Glomerular endothelial cell (primary cell): ENCODE results near the gene KMT2B. TPM values are rescaled to one million over a fixed set of nuclear protein-coding genes. Genes with fewer than 3 reads are reported as not detected.

Experiments used
- DNase-seq: peaks from one replicate; pipeline ENCODE4 v3.0.0-alpha.2; 2011; ENCODE audit warnings: low read depth, low spot score; ENCODE audit errors: extremely low read depth
- total RNA-seq: library from RNA; depleted of rRNA; stranded (reverse); fragments of >200 nt; gene quantifications from 2 replicates; pipeline ENCODE4 v1.2.3, GENCODE V29; 2015

The KMT2B gene
- total RNA-seq, 1 donor from 2014 or later = 34.4 TPM

DNA sequence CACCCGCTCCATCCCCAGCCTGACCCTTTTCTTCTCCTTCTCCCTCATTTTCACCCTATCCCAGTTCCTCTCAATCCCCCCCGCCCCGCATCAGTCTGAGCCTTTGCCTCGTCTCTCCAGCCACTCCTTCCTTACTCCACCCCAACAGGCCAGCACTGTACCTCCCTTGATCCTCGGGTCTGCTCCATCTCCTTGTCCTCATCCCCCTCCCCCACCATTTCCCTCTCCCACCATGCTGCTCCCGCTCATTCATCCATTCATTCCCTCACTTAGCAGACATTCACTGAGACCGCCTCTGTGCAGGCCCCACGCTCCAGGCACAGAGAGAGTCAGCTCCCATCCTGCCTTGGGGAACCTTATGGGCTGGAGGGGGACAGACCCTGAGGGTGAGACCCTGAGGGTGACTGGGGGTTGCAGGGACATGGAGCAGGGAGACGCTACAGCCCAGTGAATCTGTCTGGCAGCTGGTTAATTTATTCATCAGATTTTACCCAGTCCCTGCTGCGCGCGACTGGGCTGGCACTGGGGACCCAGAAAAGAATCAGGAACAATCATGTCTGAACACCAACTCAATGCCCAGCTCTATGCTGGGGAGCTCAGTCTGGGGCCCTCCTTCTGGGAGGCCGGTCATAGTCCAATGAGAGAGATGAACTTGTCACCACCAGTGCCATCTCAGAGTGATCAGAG lies 58.4 kb downstream of the KMT2B start:
- DNase-seq = no peak

DNA sequence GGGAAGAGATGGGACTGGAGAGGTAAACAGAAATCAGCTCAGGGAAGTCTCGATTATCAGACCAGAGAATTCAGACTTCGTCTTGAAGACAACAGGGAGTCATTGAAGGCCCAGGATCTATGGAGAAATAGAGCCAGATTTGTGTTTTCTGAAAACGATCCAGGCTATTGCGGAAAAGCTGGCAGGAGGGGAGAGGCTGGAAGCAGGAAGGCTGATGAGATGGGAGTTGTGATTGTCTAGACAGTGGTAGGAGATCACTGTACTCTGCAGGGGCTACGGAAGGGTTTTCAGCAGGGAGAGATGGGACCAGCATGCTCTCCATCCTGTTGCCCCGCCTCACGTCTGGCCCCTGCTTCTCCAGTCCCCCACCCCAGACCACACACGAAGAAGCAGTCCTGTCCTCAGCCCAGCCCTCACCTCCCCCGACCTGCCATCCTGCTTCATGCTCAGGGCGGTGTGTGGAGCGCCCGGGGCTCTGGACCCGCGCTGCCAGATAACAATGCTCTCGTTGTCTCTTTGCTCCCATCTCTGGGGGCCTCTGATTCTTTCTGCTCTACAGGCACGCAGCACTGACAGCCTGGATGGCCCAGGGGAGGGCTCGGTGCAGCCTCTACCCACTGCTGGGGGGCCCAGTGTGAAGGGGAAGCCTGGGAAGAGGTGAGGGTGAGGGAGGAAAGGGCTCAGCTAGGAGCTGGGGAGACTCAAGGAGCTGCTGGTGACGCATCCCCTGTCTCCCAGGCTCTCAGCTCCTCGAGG lies 59.5 kb downstream of the KMT2B start:
- no peak for DNase-seq

DNA sequence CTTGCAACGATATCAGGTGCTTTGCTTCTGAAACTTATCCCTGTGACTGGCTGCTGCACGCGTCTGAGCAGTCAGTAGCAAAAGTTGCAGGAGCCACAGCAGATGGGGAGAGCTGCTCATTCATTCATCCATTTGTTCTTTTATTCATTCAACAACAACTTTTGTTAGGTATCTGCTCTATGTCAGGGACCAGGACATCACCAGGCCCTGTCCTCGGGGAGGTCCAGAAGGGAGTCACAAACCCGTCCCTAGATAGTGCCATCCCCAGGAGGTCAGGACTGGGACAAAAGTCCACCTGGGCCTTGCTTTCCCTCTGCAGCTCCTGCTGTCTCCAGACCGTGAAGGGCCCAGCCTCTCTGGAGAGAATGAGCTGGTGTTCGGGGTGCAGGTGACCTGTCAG lies 60.2 kb downstream of the KMT2B start:
- no peak for DNase-seq

DNA sequence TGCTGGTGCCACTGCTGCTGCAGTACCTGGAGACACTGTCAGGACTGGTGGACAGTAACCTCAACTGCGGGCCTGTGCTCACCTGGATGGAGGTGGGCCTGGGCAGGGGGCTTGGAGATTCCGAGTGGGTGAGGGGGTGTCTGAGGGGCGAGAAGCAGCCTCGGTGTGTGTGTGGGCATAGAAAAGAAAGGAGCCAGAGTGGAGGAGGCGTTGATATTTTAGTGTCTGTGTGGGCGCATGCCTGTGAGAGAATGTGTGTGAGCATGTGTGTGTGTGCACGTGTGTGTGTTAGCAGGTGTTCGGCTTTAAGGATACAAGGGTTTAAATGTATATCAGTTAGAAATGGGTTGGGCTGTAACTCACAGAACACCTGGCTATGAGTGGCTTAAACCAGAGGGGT lies 61.2 kb downstream of the KMT2B start:
- DNase-seq = no peak

- no peak for DNase-seq
Observed at GRCh38 chr19:35780058-35780457, 62.3 kb downstream of the KMT2B start.

GRCh38 chr19:35780717-35781116 lies 62.9 kb downstream of the KMT2B start:
- no peak for DNase-seq

- no peak for DNase-seq
Observed at GRCh38 chr19:35781650-35782049, 63.8 kb downstream of the KMT2B start.

GRCh38 chr19:35782589-35782988 lies 64.8 kb downstream of the KMT2B start:
- no peak for DNase-seq

DNA sequence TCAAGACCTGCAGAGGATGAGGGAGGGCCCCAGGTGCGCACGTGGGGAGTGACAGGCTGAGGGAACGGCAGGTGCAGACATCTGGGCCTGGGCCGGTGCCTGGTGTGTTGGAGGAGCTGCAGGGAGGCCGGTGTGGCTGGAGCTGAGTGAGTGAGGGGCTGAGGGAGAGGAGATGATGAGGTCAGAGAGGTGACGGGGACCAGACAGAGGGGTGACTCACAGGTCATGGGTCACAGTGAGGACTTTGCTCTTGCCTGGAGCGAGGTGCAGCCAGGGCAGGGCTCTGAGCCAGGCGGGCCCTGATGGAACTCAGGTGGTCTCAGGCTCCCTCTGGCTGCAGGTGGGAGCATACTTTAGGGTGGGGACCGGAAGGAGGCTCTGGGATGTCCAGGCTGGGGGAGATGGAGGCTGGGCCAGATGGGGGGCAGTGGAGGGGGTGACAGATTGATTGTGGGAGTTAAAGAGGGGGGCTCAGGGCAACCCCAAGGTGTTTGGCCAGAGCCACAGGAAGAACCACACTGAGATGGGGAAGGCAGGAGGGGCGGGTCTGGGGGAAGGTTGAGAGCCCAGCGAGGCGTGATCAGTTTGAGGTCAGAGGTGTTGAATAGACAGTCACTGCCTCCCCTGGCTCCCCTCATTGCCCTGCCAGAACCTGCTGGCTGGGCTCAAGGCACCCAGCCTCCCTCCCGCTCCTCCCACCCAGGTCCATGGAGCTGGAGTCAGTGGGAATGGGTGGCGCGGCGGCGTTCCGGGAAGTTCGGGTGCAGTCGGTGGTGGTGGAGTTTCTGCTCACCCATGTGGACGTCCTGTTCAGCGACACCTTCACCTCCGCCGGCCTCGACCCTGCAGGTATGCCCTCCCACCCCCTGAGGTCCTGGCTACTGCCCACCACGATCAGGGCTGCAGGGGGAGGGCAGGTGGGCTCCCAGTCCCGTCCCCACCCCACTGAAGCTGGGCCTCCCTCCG lies 65.9 kb downstream of the KMT2B start:
- no peak for DNase-seq

DNA sequence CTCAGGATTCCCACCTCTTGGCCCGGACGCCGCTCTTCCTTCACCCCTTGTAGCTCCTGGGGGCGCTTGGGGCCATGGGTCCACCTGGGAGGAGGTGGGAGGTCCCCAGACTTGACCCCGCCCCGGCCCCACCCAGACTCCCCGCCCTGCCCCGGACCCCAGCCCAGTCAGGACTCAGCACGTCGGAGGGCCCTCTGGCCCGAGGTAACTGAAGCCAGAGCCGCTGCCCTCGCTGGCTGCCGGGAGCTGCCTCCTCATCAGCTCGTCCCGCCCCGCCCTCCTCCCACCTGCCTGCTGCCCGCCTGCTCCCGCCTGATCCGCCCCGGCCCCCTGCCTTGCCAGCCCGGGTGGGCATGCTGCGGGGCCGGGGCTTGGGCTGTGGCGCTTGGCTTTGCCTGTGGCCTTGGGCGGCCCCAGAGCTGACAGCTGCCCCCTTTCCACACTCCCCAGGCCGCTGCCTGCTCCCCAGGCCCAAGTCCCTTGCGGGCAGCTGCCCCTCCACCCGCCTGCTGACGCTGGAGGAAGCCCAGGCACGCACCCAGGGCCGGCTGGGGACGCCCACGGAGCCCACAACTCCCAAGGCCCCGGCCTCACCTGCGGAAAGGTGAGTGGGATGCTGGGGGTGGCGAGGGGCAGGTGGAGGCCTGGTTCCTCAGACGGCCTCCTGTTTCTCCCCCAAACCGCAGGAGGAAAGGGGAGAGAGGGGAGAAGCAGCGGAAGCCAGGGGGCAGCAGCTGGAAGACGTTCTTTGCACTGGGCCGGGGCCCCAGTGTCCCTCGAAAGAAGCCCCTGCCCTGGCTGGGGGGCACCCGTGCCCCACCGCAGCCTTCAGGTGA lies 66.9 kb downstream of the KMT2B start:
- DNase-seq = no peak

GRCh38 chr19:35785339-35785627 lies 67.5 kb downstream of the KMT2B start:
- no peak for DNase-seq

DNA sequence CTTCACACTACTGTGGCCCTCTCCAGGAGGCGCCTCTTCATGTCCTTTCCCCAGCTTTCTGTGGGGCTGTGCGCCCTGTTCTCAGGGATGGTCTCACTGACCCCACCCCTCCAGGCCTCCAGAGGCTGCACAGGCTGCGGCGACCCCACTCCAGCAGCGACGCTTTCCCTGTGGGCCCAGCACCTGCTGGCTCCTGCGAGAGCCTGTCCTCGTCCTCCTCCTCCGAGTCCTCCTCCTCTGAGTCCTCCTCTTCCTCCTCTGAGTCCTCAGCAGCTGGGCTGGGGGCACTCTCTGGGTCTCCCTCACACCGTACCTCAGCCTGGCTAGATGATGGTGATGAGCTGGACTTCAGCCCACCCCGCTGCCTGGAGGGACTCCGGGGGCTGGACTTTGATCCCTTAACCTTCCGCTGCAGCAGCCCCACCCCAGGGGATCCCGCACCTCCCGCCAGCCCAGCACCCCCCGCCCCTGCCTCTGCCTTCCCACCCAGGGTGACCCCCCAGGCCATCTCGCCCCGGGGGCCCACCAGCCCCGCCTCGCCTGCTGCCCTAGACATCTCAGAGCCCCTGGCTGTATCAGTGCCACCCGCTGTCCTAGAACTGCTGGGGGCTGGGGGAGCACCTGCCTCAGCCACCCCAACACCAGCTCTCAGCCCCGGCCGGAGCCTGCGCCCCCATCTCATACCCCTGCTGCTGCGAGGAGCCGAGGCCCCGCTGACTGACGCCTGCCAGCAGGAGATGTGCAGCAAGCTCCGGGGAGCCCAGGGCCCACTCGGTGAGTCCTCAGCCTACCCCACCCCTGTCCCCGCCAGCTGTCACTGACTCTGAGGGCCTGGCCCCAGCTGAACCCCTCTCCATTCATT lies 68.7 kb downstream of the KMT2B start:
- DNase-seq = no peak

DNA sequence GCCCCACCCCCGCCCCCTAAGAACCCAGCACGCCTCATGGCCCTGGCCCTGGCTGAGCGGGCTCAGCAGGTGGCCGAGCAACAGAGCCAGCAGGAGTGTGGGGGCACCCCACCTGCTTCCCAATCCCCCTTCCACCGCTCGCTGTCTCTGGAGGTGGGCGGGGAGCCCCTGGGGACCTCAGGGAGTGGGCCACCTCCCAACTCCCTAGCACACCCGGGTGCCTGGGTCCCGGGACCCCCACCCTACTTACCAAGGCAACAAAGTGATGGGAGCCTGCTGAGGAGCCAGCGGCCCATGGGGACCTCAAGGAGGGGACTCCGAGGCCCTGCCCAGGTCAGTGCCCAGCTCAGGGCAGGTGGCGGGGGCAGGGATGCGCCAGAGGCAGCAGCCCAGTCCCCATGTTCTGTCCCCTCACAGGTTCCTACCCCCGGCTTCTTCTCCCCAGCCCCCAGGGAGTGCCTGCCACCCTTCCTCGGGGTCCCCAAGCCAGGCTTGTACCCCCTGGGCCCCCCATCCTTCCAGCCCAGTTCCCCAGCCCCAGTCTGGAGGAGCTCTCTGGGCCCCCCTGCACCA lies 69.5 kb downstream of the KMT2B start:
- DNase-seq = no peak

Other genes starting within 250 kb of the KMT2B start
- gene KRTDAP, start 227.5 kb upstream of the KMT2B start, total RNA-seq = not detected in 2 replicates
- gene DMKN, start 204.4 kb upstream of the KMT2B start, total RNA-seq = 17.4 TPM in 1 of 2 replicates, not detected in the other
- not detected in 2 replicates for gene SBSN, start 189.7 kb upstream of the KMT2B start, total RNA-seq
- not detected in 2 replicates for gene GAPDHS, start 184.5 kb upstream of the KMT2B start, total RNA-seq
- 77.8 and 79.9 TPM in 2 replicates for gene TMEM147, start 172.4 kb upstream of the KMT2B start, total RNA-seq
- not detected in 2 replicates for gene ATP4A, start 154.3 kb upstream of the KMT2B start, total RNA-seq
- not detected in 2 replicates for gene PMIS2, start 131.8 kb upstream of the KMT2B start, total RNA-seq
- 5.8 and 9.1 TPM in 2 replicates for gene HAUS5, start 105.3 kb upstream of the KMT2B start, total RNA-seq
- 98.4 and 110 TPM in 2 replicates for gene RBM42, start 89.0 kb upstream of the KMT2B start, total RNA-seq
- 0.70 and 2.3 TPM in 2 replicates for gene ETV2, start 76.3 kb upstream of the KMT2B start, total RNA-seq
- gene COX6B1, start 69.7 kb upstream of the KMT2B start, total RNA-seq = 418 and 559 TPM in 2 replicates
- gene UPK1A, start 51.5 kb upstream of the KMT2B start, total RNA-seq = not detected in 2 replicates
- not detected in 2 replicates for gene ZBTB32, start 13.4 kb upstream of the KMT2B start, total RNA-seq
- 3.2 and 4.3 TPM in 2 replicates for gene IGFLR1, start 24.4 kb downstream of the KMT2B start, total RNA-seq
- 5.6 and 8.7 TPM in 2 replicates for gene U2AF1L4, start 27.4 kb downstream of the KMT2B start, total RNA-seq
- 50.2 and 75.0 TPM in 2 replicates for gene PSENEN, start 27.6 kb downstream of the KMT2B start, total RNA-seq
- 9.7 and 18.7 TPM in 2 replicates for gene LIN37, start 30.6 kb downstream of the KMT2B start, total RNA-seq
- gene HSPB6, start 39.0 kb downstream of the KMT2B start, total RNA-seq = 1.8 and 3.2 TPM in 2 replicates
- 4.0 and 14.8 TPM in 2 replicates for gene PROSER3, start 40.2 kb downstream of the KMT2B start, total RNA-seq
- gene ARHGAP33, start 57.6 kb downstream of the KMT2B start, total RNA-seq = 0.53 and 5.0 TPM in 2 replicates
- gene PRODH2, start 94.8 kb downstream of the KMT2B start, total RNA-seq = not detected in 2 replicates
- gene NPHS1, start 134.5 kb downstream of the KMT2B start, total RNA-seq = not detected in 2 replicates
- not detected in 2 replicates for gene KIRREL2, start 138.9 kb downstream of the KMT2B start, total RNA-seq
- gene APLP1, start 150.6 kb downstream of the KMT2B start, total RNA-seq = 7.3 and 14.9 TPM in 2 replicates
- gene NFKBID, start 182.5 kb downstream of the KMT2B start, total RNA-seq = 2.7 and 3.6 TPM in 2 replicates
- gene HCST, start 184.5 kb downstream of the KMT2B start, total RNA-seq = not detected in 2 replicates
- not detected in 2 replicates for gene TYROBP, start 190.3 kb downstream of the KMT2B start, total RNA-seq
- gene LRFN3, start 218.4 kb downstream of the KMT2B start, total RNA-seq = 13.3 and 24.3 TPM in 2 replicates